H1 (cell line): Measurements from ENCODE around the gene ADAMTS3.

ENCODE experiments used
- RNF2 ChIP-seq: fragments of 200-900, 300-1000 bp; sonication (generic); IDR thresholded peaks from 2 replicates; pipeline ENCODE4 v1.7.1; 2016; ENCODE audit warnings: borderline replicate concordance, low read depth, mild to moderate bottlenecking, antibody characterized with exemption, low read length; ENCODE audit not compliant: poor library complexity, severe bottlenecking; ENCODE audit errors: missing control alignments
- TF ChIP-seq, protein P1 (sequence below), 3 experiments: IDR thresholded peaks; 1 replicate in 2 of 3; 2 replicates in 1 of 3; pipeline versions ENCODE4 v1.5.1 to v1.6.1; 2011; ENCODE audit warnings: low read length in 3 of 3, mild to moderate bottlenecking in 3 of 3, inconsistent platforms in 2 of 3, low read depth in 1 of 3, moderate library complexity in 1 of 3; ENCODE audit not compliant: insufficient read depth in 1 of 3; ENCODE audit errors: control extremely low read depth in 1 of 3
- TF ChIP-seq, protein P2 (sequence below): fragments of 300-600 bp; sonication (generic); IDR thresholded peaks from 2 replicates; pipeline ENCODE4 v1.7.1; 2012; ENCODE audit warnings: low read length, moderate library complexity, mild to moderate bottlenecking, inconsistent platforms; ENCODE audit not compliant: insufficient replicate concordance

- no peak for TF ChIP-seq RNF2
- TF ChIP-seq, protein P1, sequence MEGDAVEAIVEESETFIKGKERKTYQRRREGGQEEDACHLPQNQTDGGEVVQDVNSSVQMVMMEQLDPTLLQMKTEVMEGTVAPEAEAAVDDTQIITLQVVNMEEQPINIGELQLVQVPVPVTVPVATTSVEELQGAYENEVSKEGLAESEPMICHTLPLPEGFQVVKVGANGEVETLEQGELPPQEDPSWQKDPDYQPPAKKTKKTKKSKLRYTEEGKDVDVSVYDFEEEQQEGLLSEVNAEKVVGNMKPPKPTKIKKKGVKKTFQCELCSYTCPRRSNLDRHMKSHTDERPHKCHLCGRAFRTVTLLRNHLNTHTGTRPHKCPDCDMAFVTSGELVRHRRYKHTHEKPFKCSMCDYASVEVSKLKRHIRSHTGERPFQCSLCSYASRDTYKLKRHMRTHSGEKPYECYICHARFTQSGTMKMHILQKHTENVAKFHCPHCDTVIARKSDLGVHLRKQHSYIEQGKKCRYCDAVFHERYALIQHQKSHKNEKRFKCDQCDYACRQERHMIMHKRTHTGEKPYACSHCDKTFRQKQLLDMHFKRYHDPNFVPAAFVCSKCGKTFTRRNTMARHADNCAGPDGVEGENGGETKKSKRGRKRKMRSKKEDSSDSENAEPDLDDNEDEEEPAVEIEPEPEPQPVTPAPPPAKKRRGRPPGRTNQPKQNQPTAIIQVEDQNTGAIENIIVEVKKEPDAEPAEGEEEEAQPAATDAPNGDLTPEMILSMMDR (IDR thresholded peaks at IDR 0.05; ENCODE audit: control extremely low read depth in 1 of 3, insufficient read depth in 1 of 3, low read depth in 1 of 3, low read length in 3 of 3), result no peak
- TF ChIP-seq, protein P2, sequence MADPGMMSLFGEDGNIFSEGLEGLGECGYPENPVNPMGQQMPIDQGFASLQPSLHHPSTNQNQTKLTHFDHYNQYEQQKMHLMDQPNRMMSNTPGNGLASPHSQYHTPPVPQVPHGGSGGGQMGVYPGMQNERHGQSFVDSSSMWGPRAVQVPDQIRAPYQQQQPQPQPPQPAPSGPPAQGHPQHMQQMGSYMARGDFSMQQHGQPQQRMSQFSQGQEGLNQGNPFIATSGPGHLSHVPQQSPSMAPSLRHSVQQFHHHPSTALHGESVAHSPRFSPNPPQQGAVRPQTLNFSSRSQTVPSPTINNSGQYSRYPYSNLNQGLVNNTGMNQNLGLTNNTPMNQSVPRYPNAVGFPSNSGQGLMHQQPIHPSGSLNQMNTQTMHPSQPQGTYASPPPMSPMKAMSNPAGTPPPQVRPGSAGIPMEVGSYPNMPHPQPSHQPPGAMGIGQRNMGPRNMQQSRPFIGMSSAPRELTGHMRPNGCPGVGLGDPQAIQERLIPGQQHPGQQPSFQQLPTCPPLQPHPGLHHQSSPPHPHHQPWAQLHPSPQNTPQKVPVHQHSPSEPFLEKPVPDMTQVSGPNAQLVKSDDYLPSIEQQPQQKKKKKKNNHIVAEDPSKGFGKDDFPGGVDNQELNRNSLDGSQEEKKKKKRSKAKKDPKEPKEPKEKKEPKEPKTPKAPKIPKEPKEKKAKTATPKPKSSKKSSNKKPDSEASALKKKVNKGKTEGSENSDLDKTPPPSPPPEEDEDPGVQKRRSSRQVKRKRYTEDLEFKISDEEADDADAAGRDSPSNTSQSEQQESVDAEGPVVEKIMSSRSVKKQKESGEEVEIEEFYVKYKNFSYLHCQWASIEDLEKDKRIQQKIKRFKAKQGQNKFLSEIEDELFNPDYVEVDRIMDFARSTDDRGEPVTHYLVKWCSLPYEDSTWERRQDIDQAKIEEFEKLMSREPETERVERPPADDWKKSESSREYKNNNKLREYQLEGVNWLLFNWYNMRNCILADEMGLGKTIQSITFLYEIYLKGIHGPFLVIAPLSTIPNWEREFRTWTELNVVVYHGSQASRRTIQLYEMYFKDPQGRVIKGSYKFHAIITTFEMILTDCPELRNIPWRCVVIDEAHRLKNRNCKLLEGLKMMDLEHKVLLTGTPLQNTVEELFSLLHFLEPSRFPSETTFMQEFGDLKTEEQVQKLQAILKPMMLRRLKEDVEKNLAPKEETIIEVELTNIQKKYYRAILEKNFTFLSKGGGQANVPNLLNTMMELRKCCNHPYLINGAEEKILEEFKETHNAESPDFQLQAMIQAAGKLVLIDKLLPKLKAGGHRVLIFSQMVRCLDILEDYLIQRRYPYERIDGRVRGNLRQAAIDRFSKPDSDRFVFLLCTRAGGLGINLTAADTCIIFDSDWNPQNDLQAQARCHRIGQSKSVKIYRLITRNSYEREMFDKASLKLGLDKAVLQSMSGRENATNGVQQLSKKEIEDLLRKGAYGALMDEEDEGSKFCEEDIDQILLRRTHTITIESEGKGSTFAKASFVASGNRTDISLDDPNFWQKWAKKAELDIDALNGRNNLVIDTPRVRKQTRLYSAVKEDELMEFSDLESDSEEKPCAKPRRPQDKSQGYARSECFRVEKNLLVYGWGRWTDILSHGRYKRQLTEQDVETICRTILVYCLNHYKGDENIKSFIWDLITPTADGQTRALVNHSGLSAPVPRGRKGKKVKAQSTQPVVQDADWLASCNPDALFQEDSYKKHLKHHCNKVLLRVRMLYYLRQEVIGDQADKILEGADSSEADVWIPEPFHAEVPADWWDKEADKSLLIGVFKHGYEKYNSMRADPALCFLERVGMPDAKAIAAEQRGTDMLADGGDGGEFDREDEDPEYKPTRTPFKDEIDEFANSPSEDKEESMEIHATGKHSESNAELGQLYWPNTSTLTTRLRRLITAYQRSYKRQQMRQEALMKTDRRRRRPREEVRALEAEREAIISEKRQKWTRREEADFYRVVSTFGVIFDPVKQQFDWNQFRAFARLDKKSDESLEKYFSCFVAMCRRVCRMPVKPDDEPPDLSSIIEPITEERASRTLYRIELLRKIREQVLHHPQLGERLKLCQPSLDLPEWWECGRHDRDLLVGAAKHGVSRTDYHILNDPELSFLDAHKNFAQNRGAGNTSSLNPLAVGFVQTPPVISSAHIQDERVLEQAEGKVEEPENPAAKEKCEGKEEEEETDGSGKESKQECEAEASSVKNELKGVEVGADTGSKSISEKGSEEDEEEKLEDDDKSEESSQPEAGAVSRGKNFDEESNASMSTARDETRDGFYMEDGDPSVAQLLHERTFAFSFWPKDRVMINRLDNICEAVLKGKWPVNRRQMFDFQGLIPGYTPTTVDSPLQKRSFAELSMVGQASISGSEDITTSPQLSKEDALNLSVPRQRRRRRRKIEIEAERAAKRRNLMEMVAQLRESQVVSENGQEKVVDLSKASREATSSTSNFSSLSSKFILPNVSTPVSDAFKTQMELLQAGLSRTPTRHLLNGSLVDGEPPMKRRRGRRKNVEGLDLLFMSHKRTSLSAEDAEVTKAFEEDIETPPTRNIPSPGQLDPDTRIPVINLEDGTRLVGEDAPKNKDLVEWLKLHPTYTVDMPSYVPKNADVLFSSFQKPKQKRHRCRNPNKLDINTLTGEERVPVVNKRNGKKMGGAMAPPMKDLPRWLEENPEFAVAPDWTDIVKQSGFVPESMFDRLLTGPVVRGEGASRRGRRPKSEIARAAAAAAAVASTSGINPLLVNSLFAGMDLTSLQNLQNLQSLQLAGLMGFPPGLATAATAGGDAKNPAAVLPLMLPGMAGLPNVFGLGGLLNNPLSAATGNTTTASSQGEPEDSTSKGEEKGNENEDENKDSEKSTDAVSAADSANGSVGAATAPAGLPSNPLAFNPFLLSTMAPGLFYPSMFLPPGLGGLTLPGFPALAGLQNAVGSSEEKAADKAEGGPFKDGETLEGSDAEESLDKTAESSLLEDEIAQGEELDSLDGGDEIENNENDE, result no peak
Measured at GRCh38 chr4:72323227-72323626, 245.8 kb downstream of the ADAMTS3 start.
